GM23338 (cell line): ENCODE measurements around the gene UBE2Z. TPM values are rescaled to one million over a fixed set of nuclear protein-coding genes. Genes with fewer than 3 reads are reported as not detected.

Experiments
- ATAC-seq: fragments of 200-7000 bp; cut with Tn5 transposase; 3 replicates; pipeline ENCODE4 v1.9.1; 2020
- DNase-seq: peaks from one replicate; pipeline ENCODE4 v3.0.0-alpha.2; 2015; ENCODE audit warnings: low spot score
- H2AFZ ChIP-seq: fragments of 200-600 bp; sonication (generic); 2 replicates; pipeline ENCODE4 v1.8.0; 2016; ENCODE audit warnings: antibody characterized with exemption, mild to moderate bottlenecking, moderate library complexity
- H3F3A ChIP-seq: fragments of 200-600 bp; sonication (generic); replicated peaks from 2 replicates; pipeline ENCODE4 v1.8.0; 2017; ENCODE audit warnings: antibody characterized with exemption, mixed run types, low read depth
- H3K27ac ChIP-seq: fragments of 200-600 bp; sonication (generic); 2 replicates; pipeline ENCODE4 v1.6.1; 2016; ENCODE audit warnings: low read depth
- H3K27me3 ChIP-seq: fragments of 200-600 bp; sonication (generic); 2 replicates; pipeline ENCODE4 v1.8.0; 2016; ENCODE audit warnings: mild to moderate bottlenecking, mixed run types, moderate library complexity; ENCODE audit not compliant: insufficient read depth
- H3K36me3 ChIP-seq: fragments of 200-600 bp; sonication (generic); 2 replicates; pipeline ENCODE4 v1.8.0; 2016; ENCODE audit warnings: mild to moderate bottlenecking; ENCODE audit not compliant: insufficient read depth
- H3K4me1 ChIP-seq: fragments of 200-600 bp; sonication (generic); 2 replicates; pipeline ENCODE4 v1.8.0; 2016; ENCODE audit warnings: mild to moderate bottlenecking, moderate library complexity; ENCODE audit not compliant: insufficient read depth
- H3K4me2 ChIP-seq: fragments of 200-600 bp; sonication (generic); 2 replicates; pipeline ENCODE4 v1.7.1; 2017; ENCODE audit warnings: mixed run types
- H3K4me3 ChIP-seq: fragments of 200-600 bp; sonication (generic); 2 replicates; pipeline ENCODE4 v1.6.1; 2016; ENCODE audit warnings: mixed run types
- H3K79me2 ChIP-seq: fragments of 200-600 bp; sonication (generic); replicated peaks from 2 replicates; pipeline ENCODE4 v1.8.0; 2017; ENCODE audit warnings: mild to moderate bottlenecking; ENCODE audit not compliant: insufficient read depth
- H3K9me2 ChIP-seq: fragments of 200-600 bp; sonication (generic); 2 replicates; pipeline ENCODE4 v1.8.0; 2017; ENCODE audit not compliant: insufficient read depth
- H4K20me1 ChIP-seq: fragments of 200-600 bp; sonication (generic); replicated peaks from 2 replicates; pipeline ENCODE4 v1.8.0; 2017; ENCODE audit warnings: mild to moderate bottlenecking; ENCODE audit not compliant: insufficient read depth
- H3K27ac Mint-ChIP-seq: 2 replicates; pipeline ENCODE4 v1.8.0; 2020; ENCODE audit warnings: inconsistent platforms, mild to moderate bottlenecking, moderate library complexity, mixed read lengths
- H3K27me3 Mint-ChIP-seq: 3 replicates; pipeline ENCODE4 v1.8.0; 2022; ENCODE audit warnings: low read depth, mild to moderate bottlenecking, moderate library complexity, mixed read lengths, inconsistent platforms; ENCODE audit not compliant: insufficient read depth, poor library complexity
- H3K36me3 Mint-ChIP-seq: 3 replicates; pipeline ENCODE4 v1.8.0; 2021; ENCODE audit warnings: low read depth, mild to moderate bottlenecking, inconsistent platforms, moderate library complexity, mixed read lengths
- H3K4me1 Mint-ChIP-seq: 3 replicates; pipeline ENCODE4 v1.8.0; 2020; ENCODE audit warnings: mild to moderate bottlenecking, inconsistent platforms, mixed read lengths
- H3K4me3 Mint-ChIP-seq: 3 replicates; pipeline ENCODE4 v1.8.0; 2021; ENCODE audit warnings: moderate library complexity, mild to moderate bottlenecking, inconsistent platforms, mixed read lengths
- H3K9me3 Mint-ChIP-seq: 3 replicates; pipeline ENCODE4 v1.8.0; 2020; ENCODE audit warnings: moderate library complexity, mild to moderate bottlenecking, inconsistent platforms, mixed read lengths
- CREB1 ChIP-seq: fragments of 250-450 bp; sonication (Bioruptor Pico); IDR thresholded peaks from 2 replicates; pipeline ENCODE4 v1.5.0; 2020; ENCODE audit warnings: low read depth, mild to moderate bottlenecking, moderate library complexity
- CTCF ChIP-seq, 2 experiments: fragments of 200-600 bp in 1 of 2; sonication (generic) in 1 of 2; conservative IDR thresholded peaks; 2 replicates each; pipeline versions ENCODE4 v1.5.1 to v1.6.1; 2016 to 2017; ENCODE audit warnings: antibody characterized with exemption in 2 of 2, low read depth in 2 of 2, mild to moderate bottlenecking in 2 of 2, moderate library complexity in 1 of 2
- EZH2 ChIP-seq: fragments of 200-600 bp; sonication (generic); IDR thresholded peaks from one replicate; pipeline ENCODE4 v1.8.0; 2017; ENCODE audit warnings: antibody characterized with exemption, mild to moderate bottlenecking, low read depth; ENCODE audit not compliant: unreplicated experiment
- EZH2phosphoT487 ChIP-seq: fragments of 200-600 bp; sonication (generic); IDR thresholded peaks from one replicate; pipeline ENCODE4 v1.8.1; 2018; ENCODE audit warnings: antibody characterized with exemption; ENCODE audit not compliant: unreplicated experiment
- JUNB ChIP-seq: IDR thresholded peaks from one replicate; pipeline ENCODE4 v1.6.1; 2016; ENCODE audit warnings: antibody characterized with exemption; ENCODE audit not compliant: unreplicated experiment
- NANOG ChIP-seq: IDR thresholded peaks from 2 replicates; pipeline ENCODE4 v1.6.1; 2016; ENCODE audit warnings: antibody characterized with exemption, borderline replicate concordance
- POLR2AphosphoS5 ChIP-seq: IDR thresholded peaks from 2 replicates; pipeline ENCODE4 v1.6.1; 2016; ENCODE audit warnings: antibody characterized with exemption, low read depth
- REST ChIP-seq: IDR thresholded peaks from one replicate; pipeline ENCODE4 v1.6.1; 2018; ENCODE audit warnings: antibody characterized with exemption; ENCODE audit not compliant: unreplicated experiment
- STAT1 ChIP-seq: IDR thresholded peaks from one replicate; pipeline ENCODE4 v1.6.1; 2016; ENCODE audit warnings: antibody characterized with exemption; ENCODE audit not compliant: unreplicated experiment
- ZNF114 ChIP-seq: fragments of 250-450 bp; sonication (Bioruptor Pico); IDR thresholded peaks from 2 replicates; pipeline ENCODE4 v1.5.0; 2020; ENCODE audit warnings: mild to moderate bottlenecking, moderate library complexity
- ZNF331 ChIP-seq: fragments of 250-450 bp; sonication (Bioruptor Pico); IDR thresholded peaks from 2 replicates; pipeline ENCODE4 v1.5.0; 2020; ENCODE audit warnings: low read depth, mild to moderate bottlenecking, moderate library complexity
- ZNF462 ChIP-seq: fragments of 250-450 bp; sonication (Bioruptor Pico); IDR thresholded peaks from 2 replicates; pipeline ENCODE4 v1.5.0; 2020; ENCODE audit warnings: mild to moderate bottlenecking, moderate library complexity
- polyA plus RNA-seq: library from polyadenylated mRNA; unstranded; fragments of >200 nt; fragmentation: Nextera tagmentation; extraction: Ambion mirVana; gene quantifications from 2 replicates; pipeline ENCODE4 v1.2.1, GENCODE V29; 2016
- total RNA-seq: library from RNA; depleted of rRNA; stranded (reverse); fragments of >200 nt; shearing (Covaris generic); gene quantifications from 2 replicates; pipeline ENCODE4 v1.2.3, GENCODE V29; 2014
- TF ChIP-seq, protein P1 (sequence below): IDR thresholded peaks from 2 replicates; pipeline ENCODE4 v1.6.1; 2016; ENCODE audit warnings: antibody characterized with exemption

UBE2Z gene
- total and polyA plus RNA-seq, 2 experiments from 2014 or later = 34.1 to 78.5 TPM

GRCh38 chr17:48873696-48874443 is 34.3 kb upstream of the UBE2Z start:
- Histone ChIP-seq H4K20me1 (no peaks in the 10 kb centered on the region), H3F3A (no peaks in the 10 kb centered on the region), H3K79me2 (no peaks in the 10 kb centered on the region), H3K27me3 (no peaks in the 10 kb centered on the region), H2AFZ (peak overlapping the region; percentile 44; the same call in 1 of the 2 replicates), H3K27ac (no peak overlapping the region), H3K4me3 (no peak overlapping the region), H3K4me2 (no peak overlapping the region), H3K9me2 (no peaks in the 10 kb centered on the region), H3K36me3 (no peaks in the 10 kb centered on the region), H3K4me1 (no peaks in the 10 kb centered on the region)
- no peak overlapping the region for H3K4me3 Mint-ChIP-seq
- H3K27ac Mint-ChIP-seq = no peak overlapping the region
- ATAC-seq = no peak
- DNase-seq = no peak
- no peaks in the 10 kb centered on the region for H3K36me3 Mint-ChIP-seq
- H3K27me3 Mint-ChIP-seq = no peaks in the 10 kb centered on the region
- no peaks in the 10 kb centered on the region for H3K9me3 Mint-ChIP-seq
- H3K4me1 Mint-ChIP-seq = peaks cover 8% of the 10 kb centered on the region
- TF ChIP-seq ZNF331 (CRISPR knock-in tag) = no peak
- no peak for TF ChIP-seq CREB1 (CRISPR knock-in tag)
- no peak for TF ChIP-seq CTCF (conservative IDR thresholded peaks at IDR 0.05; ENCODE audit: low read depth in 2 of 2)
- no peak for TF ChIP-seq EZH2
- TF ChIP-seq REST = no peak
- TF ChIP-seq JUNB = no peak
- no peak for TF ChIP-seq POLR2AphosphoS5
- TF ChIP-seq NANOG = no peak
- TF ChIP-seq STAT1 = no peak
- no peak for TF ChIP-seq EZH2phosphoT487
- no peak for TF ChIP-seq ZNF114 (CRISPR knock-in tag)
- no peak for TF ChIP-seq ZNF462
- TF ChIP-seq, protein P1, sequence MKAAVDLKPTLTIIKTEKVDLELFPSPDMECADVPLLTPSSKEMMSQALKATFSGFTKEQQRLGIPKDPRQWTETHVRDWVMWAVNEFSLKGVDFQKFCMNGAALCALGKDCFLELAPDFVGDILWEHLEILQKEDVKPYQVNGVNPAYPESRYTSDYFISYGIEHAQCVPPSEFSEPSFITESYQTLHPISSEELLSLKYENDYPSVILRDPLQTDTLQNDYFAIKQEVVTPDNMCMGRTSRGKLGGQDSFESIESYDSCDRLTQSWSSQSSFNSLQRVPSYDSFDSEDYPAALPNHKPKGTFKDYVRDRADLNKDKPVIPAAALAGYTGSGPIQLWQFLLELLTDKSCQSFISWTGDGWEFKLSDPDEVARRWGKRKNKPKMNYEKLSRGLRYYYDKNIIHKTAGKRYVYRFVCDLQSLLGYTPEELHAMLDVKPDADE = no peak
